RWPE1 (cell line): ENCODE results near the gene KCNC1.

ENCODE experiments used
- CTCF ChIA-PET: fragments of 350-600 bp; sonication (Branson Sonifier 250); formaldehyde crosslinking; extraction: SDS; loops from one replicate; lab custom pipeline; 2021; lab: Yijun Ruan, JAX
- POLR2A ChIA-PET: fragments of 400-600 bp; formaldehyde crosslinking; extraction: SDS; loops from one replicate; lab custom pipeline; 2020; ENCODE audit warnings: antibody characterized with exemption; ENCODE audit not compliant: low non-redundant PET; lab: Yijun Ruan, JAX
- DNase-seq: peaks from one replicate; pipeline ENCODE4 v3.0.0; 2012; ENCODE audit warnings: low spot score
- H3K27ac ChIP-seq: fragments of 450-650 bp; 2 replicates; pipeline ENCODE4 v1.5.1; 2017
- TF ChIP-seq, protein P1 (sequence below): fragments of 450-650 bp; conservative IDR thresholded peaks from 2 replicates; pipeline ENCODE4 v1.5.1; 2017; ENCODE audit warnings: low read depth, mild to moderate bottlenecking

The KCNC1 gene

DNA sequence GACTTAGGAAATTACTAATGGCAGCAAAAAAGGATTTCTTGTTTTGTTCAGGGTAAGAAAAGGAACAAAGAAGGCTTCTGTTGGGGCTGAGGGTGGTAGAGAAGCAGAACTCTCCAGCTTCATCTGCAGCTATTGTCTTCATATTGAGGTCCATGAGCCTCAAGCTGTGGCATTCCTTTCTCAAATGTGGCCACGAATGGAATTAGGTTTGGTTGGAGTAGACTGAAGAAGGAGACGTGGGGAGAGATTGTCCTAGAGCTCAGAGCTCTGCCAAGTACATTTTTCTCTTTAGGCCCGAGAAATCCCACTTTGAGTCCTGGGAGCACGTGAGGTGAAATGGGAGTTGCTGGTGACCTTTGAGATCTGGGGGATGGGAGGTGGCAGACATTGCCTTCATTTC lies 41.0 kb upstream of the KCNC1 start:
- TF ChIP-seq, protein P1, sequence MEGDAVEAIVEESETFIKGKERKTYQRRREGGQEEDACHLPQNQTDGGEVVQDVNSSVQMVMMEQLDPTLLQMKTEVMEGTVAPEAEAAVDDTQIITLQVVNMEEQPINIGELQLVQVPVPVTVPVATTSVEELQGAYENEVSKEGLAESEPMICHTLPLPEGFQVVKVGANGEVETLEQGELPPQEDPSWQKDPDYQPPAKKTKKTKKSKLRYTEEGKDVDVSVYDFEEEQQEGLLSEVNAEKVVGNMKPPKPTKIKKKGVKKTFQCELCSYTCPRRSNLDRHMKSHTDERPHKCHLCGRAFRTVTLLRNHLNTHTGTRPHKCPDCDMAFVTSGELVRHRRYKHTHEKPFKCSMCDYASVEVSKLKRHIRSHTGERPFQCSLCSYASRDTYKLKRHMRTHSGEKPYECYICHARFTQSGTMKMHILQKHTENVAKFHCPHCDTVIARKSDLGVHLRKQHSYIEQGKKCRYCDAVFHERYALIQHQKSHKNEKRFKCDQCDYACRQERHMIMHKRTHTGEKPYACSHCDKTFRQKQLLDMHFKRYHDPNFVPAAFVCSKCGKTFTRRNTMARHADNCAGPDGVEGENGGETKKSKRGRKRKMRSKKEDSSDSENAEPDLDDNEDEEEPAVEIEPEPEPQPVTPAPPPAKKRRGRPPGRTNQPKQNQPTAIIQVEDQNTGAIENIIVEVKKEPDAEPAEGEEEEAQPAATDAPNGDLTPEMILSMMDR, result no peak
- no peak overlapping the region for H3K27ac ChIP-seq
- no peak for DNase-seq
- CTCF ChIA-PET, result no interaction called here
- POLR2A ChIA-PET, result no interaction called here

DNA sequence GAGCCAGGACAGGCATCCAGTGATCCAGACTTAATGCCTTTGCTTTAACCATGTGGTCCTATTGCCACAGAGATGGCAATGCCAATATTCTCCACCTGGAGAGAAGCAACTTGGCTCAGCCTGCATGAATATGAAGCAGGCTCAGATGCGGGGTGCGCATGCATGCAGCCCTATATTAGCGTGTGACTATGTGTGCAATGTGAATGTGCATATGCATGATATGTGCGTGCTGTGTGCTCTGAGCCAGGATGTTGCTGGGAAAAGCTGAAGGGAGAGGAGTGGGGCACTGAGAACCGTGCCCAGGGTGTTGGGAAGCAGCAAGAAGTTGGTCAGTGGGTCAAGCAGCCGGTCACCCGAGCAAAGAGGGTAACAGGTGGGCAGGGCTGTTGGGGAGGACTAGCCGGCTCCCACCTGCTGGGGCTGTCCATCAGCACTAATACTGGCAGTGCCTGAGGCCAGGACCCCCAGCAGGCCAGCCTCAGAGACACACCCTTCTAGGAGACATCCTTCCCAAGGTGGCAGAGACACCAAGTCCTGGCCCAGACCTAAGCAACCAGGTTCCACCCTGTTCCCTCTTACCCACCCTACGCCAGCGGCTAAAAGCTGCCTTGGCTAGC lies 40.0 kb upstream of the KCNC1 start:
- TF ChIP-seq, protein P1, result no peak
- H3K27ac ChIP-seq, result no peak overlapping the region
- ChIA-PET CTCF (no interaction called here), POLR2A (no interaction called here)
- no peak for DNase-seq

DNA sequence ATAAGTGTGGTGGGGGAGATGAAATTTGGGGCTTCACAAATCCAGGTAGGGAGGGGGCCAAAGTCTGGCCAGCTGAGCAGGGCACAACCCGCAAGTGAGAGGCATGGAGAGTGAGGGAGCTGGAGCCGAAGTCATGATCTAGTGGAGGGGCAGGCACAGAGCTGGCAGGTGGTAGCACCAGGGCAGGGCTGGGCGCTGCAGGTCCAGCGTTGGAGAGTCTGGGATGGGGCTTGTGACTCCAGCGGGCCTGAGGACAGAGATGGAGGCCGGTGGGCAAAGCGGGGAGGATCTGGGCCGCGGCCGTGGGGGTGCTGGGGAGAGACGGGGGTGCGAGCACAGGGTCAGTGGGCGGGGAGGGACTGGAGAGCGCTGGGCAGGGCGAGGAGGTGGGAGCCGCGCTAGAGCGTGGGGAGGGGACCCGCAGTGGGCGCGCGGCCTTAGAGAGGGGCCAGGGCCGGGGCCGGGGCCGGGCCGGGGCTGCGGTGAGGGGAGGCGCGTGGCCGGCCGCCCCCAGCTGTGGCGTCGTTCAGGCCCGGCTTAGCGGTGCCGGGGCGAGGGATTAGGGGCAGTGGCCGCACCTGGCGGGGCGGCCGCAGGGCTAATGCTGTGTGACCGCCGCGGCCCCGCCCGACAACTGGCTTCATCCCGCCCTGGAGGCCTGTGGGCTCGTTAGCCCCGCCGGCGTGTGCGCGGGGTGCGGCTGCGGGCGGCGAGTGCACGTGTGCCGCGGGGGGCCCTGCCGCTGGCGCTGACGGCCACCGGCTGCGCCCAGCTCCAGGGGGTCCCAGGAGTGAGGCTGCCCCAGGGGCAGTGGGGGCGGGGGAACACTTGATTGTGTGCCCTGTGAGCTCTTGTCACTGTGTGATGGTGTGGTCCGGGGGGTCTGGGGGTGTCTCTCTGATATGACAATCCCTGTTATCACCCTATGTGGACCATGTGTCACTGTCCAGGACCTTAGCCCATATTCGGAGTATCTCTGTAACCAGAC lies 38.8 kb upstream of the KCNC1 start:
- H3K27ac ChIP-seq, result no peak overlapping the region
- ChIA-PET CTCF (no interaction called here), POLR2A (no interaction called here)
- TF ChIP-seq, protein P1, result no peak
- no peak for DNase-seq

DNA sequence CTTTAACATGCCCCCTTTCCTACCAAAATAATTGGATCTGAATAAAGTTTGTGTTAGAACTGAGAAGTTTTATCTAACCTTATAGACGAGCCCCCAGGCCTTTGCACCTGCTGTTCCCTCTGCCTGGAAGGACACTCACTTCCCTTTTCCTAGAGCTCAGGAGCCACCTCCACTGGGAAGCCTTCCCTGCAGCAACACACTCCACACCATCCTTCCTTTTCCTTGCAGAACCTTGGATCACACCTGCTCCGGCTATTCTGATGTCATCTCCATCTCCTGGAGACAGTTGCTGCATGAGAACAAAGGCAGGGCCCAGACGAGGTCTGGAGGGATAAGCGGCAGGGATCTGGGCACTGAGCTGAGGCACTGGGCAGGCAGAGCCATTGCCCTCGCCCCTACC lies 37.8 kb upstream of the KCNC1 start:
- TF ChIP-seq, protein P1, result no peak
- CTCF ChIA-PET, result no interaction called here
- POLR2A ChIA-PET, result no interaction called here
- DNase-seq, result no peak
- no peak overlapping the region for H3K27ac ChIP-seq

DNA sequence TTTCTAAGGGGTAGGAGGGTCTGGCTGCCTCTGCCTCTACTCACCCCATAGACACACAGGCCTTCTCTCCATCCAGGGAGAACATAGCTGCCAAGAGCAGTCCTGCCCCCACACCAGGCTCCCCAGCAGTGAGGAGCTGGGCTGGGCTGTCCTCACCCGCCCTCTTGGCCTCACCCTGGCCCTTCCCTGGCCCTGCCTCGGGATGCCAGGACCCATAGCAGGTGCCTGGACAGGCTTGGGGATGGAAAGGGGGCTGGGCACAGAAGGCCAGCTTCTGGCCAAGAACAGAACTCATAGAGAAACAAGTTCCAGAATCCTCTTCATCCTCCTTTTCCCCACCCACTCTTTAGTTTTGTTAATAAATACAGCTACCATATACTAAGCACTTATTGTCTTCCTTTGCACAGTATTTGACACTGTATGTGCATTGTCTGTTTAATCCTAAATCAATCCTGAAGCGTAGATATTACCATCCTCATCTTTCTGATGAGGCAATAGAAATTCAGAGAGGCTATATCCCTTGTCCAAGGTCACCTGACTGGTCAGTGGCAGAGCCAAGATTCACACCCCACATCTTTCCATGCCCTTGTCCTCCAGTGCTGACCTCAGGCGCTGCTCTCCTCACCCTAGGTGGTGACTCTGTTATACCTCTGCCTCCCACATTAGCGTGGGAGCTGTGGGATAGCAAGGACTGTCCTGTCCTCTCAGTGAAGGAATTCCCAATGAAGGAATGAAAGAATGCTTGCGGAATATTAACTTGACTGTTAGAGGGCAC lies 37.2 kb upstream of the KCNC1 start:
- no peak overlapping the region for H3K27ac ChIP-seq
- TF ChIP-seq, protein P1, result no peak
- ChIA-PET CTCF (no interaction called here), POLR2A (no interaction called here)
- no peak for DNase-seq
